HL-60/S4 (cell line): ENCODE results near the gene CACNA1I.

ENCODE experiments used
- in situ Hi-C: fragments of 300-500 bp; cut with MboI; formaldehyde crosslinking; loops from 2 replicates; pipeline ENCODE4 v1.14.3; 2022; ENCODE audit warnings: low sequenced_read_pairs

The CACNA1I gene

DNA sequence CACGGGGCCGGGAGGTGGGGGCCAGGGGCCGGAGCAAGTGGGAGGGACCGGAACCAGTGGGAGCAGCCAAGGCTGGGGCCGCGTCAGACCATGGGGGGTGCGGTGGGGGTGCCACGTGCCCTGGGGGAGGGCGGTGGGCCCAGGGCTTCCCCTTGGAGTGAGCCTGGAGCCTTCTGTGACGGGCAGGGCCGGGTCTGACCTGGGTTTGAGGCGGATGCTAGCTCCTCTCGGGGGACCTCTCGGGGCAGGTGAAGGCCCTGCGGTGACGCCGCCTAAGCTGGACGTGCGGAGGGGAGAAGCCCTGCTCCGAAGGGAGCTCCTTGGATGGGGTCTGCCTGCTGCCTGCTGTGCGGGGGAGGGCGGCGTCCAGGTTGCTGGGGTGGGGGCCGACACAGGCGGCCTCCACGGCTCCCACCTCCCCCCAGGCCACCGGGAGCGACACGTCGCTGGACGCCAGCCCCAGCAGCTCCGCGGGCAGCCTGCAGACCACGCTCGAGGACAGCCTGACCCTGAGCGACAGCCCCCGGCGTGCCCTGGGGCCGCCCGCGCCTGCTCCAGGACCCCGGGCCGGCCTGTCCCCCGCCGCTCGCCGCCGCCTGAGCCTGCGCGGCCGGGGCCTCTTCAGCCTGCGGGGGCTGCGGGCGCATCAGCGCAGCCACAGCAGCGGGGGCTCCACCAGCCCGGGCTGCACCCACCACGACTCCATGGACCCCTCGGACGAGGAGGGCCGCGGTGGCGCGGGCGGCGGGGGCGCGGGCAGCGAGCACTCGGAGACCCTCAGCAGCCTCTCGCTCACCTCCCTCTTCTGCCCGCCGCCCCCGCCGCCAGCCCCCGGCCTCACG is 115.0 kb downstream of the CACNA1I start:
- in situ Hi-C loops = no loop called here

DNA sequence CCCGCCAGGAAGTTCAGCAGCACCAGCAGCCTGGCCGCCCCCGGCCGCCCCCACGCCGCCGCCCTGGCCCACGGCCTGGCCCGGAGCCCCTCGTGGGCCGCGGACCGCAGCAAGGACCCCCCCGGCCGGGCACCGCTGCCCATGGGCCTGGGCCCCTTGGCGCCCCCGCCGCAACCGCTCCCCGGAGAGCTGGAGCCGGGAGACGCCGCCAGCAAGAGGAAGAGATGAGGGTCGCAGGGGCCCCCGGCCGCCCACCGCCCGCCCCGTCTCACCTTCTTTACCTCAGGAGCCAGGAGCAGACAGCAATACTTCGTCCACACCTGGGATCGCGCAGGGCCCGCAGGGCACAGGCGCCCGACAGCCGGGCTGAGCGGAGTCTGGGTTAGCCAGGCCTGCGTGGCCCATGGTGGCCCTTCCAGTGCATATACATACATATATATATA is 115.6 kb downstream of the CACNA1I start:
- in situ Hi-C loops = no loop called here

DNA sequence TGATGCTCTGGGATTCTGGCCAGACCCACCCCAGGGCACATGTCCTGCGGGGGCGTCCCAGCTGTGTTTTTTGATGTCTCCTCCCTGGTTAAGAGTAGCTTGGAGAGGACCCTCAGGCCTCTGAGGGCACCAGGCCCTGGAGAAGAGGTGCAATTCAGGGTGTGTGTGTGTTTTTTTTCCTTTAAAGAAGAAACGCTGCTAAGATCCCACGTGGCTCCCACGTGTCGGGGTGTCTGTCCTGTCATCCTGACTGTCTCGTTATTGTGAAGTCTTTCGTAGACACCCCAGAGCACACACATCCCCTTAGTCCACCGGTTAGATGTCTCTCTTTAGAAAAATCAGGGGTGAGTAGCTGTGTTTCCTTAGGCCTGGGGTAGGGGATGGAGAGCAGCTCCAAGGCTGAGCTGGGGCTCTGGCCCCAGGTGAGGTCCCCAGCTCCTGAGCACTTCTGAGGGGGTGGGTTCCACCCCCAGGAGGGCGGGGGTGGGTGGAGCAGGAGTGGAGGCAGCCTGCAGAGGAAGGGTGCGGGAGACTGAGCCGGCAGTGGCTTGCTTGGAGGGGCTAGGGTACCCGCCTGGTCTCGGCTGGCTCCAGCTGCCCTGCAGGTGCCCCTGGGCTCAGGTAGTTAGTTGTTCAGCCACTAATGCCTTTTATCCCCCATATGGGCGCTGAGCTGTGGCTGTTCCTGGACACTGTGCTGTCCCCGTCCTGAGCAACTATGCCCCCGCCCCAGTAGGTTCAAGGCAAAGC is 116.4 kb downstream of the CACNA1I start:
- in situ Hi-C loops = no loop called here

DNA sequence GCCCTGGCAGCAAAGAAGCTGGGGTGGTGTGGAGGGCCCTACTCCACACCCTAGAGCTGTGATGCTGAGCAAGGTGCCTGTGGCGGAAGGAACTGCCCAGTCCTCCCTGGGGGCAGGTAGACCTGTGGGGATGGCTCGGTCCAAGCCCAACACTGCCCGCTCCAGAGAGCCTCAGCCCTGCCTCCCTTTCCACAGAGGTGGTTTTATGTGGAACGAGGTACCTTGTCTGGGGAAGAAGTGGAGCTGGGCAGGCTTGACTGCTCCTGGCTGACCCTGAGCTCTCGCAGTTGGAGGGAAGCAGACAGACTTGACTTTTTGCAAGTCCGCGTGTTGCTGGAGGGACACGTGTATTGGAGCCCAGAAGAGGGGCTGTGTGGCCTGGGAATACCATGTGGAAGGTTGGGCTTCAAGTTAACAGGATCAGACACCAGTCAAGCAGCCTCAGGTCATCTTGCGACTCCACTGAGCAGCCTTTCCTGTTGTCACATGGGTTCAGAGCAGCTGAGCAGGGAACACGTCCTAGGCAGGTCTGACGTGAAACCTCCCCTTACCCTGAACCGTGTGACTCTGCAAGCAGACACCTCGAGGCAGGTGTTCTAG is 117.7 kb downstream of the CACNA1I start:
- in situ Hi-C loops = no loop called here

DNA sequence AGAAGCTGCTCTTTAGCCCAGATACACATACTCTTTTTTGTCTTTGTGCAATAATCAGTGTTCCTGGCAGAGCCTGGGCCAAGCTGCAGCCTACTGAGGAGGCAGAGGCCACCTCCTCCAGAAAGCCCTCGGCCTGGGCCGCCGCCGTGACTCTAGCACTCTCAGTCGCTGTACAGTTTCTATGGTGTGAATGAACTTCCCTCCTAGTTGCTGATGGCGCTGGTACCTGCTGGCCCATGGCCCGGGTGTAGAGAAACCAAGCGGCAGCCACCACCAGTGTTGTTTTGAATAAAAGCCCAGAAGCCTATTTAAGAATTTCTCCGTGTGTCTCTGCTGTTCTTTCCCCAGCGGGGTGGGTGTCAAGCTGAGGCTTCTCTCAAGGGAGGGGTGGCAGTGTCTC is 118.9 kb downstream of the CACNA1I start:
- in situ Hi-C loops = no loop called here

DNA sequence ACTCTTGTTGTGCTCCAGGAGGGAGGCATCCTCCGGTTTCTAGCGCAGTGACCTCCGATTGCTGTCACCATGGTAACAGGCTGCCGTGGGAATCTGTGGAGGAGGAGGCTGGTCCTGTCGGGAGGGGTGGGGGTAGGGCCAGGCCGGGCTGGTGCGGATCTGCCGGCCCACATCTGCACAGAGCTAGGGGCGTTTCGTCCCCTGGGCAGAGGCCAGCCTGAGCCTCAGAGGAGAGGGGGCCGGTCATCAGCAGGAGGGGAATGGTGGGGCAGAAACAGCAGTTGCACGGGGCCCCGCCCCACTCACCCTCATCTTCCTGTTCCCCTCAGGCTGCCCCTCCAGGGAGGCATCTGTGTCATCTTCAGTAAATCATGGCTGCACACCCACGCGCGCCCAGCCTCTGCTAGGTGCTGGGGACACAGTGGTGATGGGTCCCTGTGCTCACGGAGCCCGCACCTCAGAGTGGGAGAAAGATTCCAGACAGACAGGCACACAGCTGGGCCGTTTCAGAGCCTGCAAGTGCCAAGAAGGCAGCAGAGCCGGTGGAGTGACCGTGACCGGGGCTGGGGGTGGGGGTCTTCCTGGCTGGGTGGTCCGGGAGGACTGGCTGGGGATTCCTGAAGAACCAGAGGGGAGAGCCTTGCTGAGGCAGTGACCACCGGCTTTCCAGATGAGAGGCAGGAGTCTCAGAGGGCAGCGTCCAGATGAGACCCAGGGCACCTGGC is 120.5 kb downstream of the CACNA1I start:
- in situ Hi-C loops = no loop called here

DNA sequence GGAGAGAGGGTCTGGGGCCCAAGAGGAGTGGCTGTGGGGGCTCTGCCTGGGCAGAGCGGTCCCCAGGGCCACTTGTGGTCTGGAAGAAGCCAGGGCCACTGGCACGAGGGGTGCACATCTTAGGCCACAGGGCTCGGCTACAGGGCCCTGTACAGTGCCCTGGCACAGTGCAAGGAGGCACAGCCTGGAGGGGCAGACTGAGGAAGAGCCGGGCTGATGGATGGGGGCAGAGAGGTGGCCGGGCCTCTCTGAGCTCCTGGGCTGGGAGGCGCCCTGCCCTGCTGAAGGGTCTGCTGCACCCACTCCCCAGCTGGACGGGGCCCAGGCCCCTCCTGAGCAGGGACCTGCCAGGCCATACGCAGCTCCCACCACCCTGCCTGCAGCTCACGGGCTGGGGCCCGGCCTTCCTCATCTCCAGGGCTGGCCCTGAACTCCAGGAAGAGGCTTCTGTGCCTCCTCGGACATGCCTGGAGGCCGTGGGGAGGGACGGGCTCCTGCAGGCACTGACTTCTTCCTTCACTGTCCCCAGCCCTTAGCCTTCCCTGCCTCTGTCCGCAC is 123.5 kb downstream of the CACNA1I start:
- in situ Hi-C loops = no loop called here

DNA sequence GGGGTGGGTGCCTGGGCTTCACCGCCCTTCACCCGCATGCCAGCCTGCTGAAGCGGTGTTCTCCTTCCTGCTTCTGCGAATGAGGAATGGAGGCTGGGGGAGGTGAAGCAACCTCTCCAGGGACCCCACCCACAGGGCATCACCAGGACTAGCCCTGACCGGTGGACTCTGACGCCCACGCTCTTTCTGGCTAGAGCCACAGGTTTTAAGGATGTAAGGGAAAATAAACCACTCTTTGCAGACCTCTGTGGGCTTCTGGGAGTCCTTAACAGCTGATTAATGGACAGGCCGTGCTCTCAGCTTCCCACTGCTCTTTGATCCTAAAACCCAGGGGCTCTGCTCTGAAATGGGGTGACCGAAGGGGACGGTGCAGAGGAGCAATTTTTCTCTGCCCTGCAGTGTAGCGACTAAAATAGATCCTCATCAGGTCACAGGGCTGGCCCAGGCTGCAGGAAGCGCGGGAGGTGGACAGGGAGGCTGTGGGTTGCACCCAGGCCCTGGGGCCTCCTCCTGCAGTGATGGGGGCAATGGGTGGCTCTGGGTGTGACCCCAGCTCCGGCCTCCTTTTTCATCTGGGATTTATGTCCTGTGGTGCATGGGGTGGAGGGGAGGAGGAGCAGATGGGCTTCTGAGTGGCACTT is 127.4 kb downstream of the CACNA1I start:
- in situ Hi-C loops = no loop called here

DNA sequence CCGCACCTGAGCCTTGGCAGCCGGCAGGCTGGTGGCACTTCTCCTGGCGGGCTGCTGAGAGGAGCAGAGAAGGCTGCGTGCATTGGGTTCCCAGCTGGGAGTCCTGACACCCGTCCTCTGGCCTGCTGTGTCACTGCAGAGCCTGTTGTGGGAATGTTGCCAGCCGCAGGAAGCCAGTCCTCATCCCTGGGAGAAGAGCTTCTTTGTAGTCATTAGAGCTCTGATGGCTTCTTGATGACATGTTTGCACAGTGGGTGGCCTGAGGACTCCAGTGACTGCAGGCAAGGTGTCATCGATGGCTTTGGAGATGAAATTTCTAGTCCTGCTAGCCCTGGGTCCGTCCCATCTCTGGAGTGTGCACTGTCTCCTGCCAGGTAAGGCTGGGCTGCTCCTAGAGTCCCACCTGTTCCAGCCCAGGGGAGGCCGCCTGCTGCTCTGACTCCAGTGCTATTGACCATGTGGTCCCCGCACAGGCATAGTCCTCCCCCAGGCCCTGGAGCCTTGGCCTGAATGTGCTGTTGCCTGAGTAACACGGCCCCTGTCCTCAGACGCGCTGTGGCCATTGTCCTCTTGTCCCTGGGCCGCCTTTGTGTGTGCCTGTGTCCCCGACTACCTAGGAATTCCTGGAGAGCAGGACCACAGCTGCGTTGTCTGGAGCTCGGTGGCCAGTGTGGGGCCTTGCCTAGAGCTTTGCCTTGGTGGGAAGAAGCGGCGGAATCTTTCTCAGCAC is 129.2 kb downstream of the CACNA1I start:
- in situ Hi-C loops = no loop called here

DNA sequence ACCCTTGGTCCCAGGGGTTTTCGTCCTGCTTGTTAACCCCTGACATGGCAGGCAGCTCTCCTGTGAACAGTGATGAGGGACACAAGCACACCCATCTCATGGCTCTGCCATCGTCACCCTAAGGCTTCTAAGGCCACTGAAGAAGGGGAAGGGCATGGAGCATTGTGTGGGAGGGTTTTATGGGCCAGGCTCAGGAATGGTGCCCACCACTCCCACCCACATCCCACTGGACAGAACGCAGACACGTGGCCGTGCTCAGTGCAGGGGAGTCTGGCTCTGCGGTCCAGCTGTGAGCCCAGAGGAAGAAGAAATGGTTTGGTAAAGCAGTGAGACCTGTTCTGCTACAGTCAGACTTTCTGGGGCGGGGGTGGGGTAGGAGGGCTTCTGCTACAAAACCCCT is 130.0 kb downstream of the CACNA1I start:
- in situ Hi-C loops = no loop called here

DNA sequence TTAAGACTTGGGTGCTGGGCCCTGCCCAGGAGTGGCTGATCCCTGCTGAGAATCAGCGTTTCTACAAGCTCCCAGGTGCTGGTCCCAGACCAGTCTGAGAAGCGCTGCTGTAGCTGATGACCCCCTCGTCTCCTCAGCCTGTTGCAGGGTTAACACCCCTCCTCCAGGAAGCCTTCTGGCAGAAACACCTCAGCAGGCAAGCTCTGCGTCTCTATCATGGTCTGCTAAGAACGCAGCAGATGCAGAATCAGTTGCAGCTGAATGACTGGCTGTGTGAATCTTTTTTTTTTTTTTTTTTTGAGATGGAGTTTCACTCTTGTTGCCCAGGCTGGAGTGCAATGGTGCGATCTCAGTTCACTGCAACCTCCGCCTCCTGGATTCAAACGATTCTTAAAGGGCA is 132.5 kb downstream of the CACNA1I start:
- in situ Hi-C loops = no loop called here

DNA sequence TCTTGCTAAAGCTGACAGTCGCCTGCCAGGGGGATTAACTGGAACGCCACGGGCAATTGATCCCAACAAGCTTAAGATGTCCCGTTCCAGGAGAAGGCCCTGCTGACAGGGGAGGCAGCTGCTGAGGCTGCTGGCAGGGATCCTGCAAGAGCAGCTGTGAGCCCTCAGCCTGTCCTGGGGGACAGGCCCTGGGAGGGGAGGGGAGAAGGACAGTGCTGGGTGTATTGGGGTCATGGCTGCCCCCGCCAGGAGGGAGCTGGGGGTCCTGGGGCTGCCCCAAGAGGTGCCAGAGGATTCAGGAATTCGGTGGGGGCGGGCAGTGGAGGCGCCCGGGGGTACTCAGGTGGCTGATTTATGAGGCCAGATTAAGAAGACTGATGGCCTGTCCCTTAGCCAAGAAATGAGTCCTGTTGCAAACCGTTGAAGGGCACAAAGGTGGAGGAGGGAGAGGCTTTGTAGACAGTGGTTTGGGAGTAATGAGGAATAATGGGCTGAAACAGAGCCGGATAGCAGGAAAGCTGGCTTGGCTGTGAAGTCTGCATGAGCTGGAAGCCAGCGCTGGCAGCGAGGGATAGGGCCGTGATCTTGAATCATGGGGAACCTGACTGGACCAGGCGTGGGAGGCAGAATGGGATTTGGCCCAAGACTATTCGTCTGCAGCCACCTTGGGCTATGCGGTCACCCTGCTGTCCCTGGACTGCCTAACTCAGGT is 133.5 kb downstream of the CACNA1I start:
- in situ Hi-C loops = no loop called here

DNA sequence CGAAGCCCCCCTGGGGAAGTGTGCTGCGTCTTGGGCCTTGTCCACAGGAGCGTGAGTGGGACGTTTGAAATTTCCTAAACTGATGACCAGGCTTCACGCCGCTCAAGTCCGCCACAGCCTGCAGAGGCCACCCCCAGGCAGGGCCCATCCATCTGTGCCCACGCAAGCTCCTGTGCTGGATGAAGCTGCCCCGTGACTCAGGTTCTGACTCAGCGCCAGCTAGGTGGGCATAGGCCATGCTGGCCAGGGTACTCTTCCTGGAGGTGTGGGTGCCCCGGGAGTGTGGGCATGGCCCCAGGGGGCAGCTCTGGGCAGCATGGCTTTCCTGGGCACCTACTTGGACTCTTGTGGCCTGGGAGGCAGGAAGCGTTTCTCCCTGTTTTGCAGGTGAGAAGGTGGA is 134.8 kb downstream of the CACNA1I start:
- in situ Hi-C loops = no loop called here

DNA sequence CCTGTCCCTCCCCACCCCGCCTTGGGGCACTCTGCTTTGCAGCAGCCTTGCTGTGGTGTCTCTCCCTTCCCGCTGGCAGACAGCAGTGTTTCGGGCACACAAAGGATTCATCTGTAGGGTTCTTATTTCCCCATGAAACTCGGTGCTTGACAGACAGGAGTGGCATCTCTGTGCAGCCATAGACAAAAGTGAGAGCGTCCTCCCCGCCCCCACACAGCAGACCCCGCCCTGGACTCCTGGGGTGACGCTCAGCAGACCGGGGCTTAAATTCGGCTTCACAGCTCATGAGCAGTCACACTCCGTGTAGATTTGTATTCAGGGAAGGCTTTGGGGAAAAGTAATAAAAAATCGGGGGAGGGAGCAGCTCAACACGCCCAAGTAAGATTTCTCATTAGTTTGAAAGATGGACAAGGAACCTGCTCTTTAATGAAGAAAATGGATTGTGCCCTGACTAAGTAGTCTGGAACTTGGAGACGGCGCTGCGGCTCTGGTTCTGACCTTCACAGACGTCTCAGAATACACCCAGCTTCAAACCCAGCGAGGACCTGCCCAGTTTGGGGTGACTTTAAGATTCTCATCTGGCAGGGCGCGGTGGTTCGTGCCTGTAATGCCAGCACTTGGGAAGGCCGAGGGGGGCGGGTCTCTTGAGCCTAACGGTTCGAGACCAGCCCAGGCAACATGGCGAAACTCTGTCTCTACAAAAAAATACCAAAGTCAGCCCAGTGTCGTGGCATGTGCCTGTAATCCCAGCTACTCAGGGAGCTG is 136.0 kb downstream of the CACNA1I start:
- in situ Hi-C loops = no loop called here

DNA sequence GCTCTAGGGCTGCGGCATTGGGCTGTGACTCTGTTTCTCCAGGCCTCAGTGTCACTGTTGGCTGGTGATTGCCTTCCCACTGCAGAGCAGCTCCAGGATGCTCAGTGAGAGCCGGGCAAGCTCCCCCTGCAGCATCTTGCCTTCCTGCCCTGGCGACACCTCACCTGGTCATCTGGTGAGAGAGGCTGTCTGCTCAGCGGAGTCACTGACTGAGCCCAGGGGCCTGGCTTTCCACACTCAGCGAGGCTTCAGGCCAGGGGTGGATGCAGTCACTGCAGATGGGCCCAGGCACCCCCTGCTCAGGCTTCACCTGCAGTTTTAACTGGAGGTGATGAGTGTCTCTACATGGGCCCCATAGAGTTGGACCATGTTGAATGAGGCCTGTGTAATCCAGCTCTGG is 136.8 kb downstream of the CACNA1I start:
- in situ Hi-C loops = no loop called here

DNA sequence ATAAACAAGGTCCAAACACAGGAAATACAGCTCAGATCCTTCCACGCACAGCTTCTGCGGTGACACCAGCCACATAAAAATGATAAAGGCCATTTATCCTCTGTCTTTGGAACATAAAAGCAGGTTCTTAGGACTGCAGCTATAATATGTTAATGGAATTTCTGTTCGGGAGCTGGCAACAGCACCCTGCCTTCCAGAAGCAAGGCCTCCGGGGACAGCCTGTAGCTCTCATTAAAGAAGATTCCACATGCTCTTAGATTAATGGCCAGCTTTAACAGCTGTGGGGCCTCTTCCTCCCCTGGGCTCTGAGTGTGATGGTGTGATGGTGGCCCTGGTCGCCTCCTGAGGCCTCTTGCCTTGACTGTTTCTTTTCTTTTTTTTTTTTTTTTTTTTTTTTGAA is 137.3 kb downstream of the CACNA1I start:
- in situ Hi-C loops = no loop called here

DNA sequence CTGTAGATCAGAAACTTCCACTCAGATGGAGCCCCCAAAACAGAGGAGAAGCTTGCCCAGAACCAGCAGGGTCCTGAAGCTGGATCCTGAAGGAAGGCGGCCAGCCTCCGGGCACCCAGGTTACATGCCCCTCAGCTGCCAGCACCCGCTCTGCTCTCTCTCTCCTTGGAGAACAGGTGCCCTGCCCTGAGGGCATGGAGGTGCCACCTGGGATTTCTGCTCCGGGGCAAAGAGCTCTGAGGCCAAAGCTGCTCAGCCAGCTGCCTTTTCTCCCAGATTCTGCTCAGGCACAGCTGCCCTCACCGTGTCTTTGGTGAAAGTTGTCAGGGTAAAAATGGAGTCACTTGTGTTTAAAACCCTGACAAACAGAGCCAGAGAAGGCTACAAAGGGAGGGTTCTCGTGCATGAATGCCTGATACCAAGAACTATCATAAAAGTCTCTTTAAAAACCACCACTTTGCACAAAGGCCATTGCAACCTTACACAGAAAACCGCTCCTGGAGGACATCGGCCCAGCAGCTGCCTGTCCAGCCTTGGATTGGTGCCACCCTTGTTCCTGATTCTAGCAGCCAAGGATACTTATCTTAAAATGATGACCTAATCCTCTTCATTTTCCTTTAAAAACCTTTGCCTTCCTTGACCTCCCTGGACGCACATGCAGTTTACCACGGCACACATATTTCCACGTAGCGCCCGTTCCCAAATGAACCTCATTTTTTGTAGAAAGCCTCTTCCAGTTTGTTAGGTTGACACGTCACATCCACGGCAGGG is 140.0 kb downstream of the CACNA1I start:
- in situ Hi-C loops = no loop called here

DNA sequence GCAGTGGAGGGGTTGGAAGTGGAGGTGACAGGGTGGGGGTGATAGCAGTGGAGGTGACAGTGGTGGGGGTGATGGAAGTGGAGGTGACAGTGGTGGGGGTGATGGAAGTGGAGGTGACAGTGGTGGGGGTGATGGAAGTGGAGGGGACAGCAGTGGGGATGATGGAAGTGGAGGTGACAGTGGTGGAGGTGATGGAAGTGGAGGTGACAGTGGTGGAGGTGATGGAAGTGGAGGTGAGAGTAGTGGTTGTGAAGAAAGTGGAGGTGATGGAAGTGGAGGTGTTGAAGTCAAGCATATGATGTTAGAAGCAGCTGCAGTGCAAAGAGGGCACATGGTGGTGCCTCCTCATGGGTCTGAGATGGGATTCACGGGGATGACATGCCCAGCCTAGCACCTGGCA is 141.5 kb downstream of the CACNA1I start:
- in situ Hi-C loops = no loop called here
